Duodenal mucosa (tissue), 2 donors: ENCODE results near the gene C14orf180.

Experiments
- H3K27ac ChIP-seq: one replicate; pipeline ENCODE4 v1.7.0; 2013; ENCODE audit warnings: low read depth, low read length
- H3K27me3 ChIP-seq, 2 donors: one replicate each; pipeline ENCODE4 v1.7.0; 2013; ENCODE audit warnings: low read length in 2 of 2, control low read depth in 1 of 2; ENCODE audit not compliant: insufficient read depth in 2 of 2, control insufficient read depth in 1 of 2
- H3K36me3 ChIP-seq, 2 donors: one replicate each; pipeline ENCODE4 v1.7.0; 2013; ENCODE audit warnings: low read length in 2 of 2, control low read depth in 1 of 2; ENCODE audit not compliant: insufficient read depth in 2 of 2, control insufficient read depth in 1 of 2
- H3K4me1 ChIP-seq, 2 donors: one replicate each; pipeline ENCODE4 v1.7.0; 2013; ENCODE audit warnings: low read length in 2 of 2, control low read depth in 1 of 2; ENCODE audit not compliant: insufficient read depth in 2 of 2, control insufficient read depth in 1 of 2
- H3K4me3 ChIP-seq, 2 donors: one replicate each; pipeline ENCODE4 v1.7.0; 2013; ENCODE audit warnings: low read length in 2 of 2, low read depth in 1 of 2
- H3K9ac ChIP-seq, 2 donors: one replicate each; pipeline ENCODE4 v1.7.0; 2013; ENCODE audit warnings: low read length in 2 of 2, low read depth in 1 of 2
- H3K9me3 ChIP-seq, 2 donors: one replicate each; pipeline ENCODE4 v1.7.0; 2013; ENCODE audit warnings: low read length in 2 of 2, control low read depth in 1 of 2; ENCODE audit not compliant: control insufficient read depth in 1 of 2

The C14orf180 gene

GRCh38 chr14:104550340-104550860, 29.2 kb upstream of the C14orf180 start:
- H3K36me3 ChIP-seq = no peaks in the 10 kb centered on the region
- H3K27me3 ChIP-seq = peaks cover 5 to 8% of the 10 kb centered on the region in 2 donors
- H3K9me3 ChIP-seq = peaks cover 0 to 2% of the 10 kb centered on the region in 2 donors
- H3K27ac ChIP-seq = no peak overlapping the region
- no peaks in the 10 kb centered on the region for H3K4me1 ChIP-seq
- H3K4me3 ChIP-seq = no peak overlapping the region
- no peak overlapping the region for H3K9ac ChIP-seq

GRCh38 chr14:104550861-104551728, 28.5 kb upstream of the C14orf180 start:
- Histone ChIP-seq H3K27ac (no peak overlapping the region), H3K27me3 (peaks cover under 1 to 2% of the 10 kb centered on the region in 2 donors), H3K4me1 (no peaks in the 10 kb centered on the region), H3K36me3 (no peaks in the 10 kb centered on the region), H3K9ac (no peak overlapping the region), H3K9me3 (peaks cover 0 to 2% of the 10 kb centered on the region in 2 donors), H3K4me3 (no peak overlapping the region)

- H3K9ac ChIP-seq = no peak overlapping the region
- H3K36me3 ChIP-seq = no peaks in the 10 kb centered on the region
- no peaks in the 10 kb centered on the region for H3K4me1 ChIP-seq
- H3K27ac ChIP-seq = no peak overlapping the region
- H3K27me3 ChIP-seq = no peaks in the 10 kb centered on the region
- no peak overlapping the region for H3K4me3 ChIP-seq
- peaks cover 0 to 2% of the 10 kb centered on the region in 2 donors for H3K9me3 ChIP-seq
Measured at GRCh38 chr14:104551851-104552737, 27.5 kb upstream of the C14orf180 start.

GRCh38 chr14:104552738-104553125, 26.8 kb upstream of the C14orf180 start:
- no peaks in the 10 kb centered on the region for H3K4me1 ChIP-seq
- H3K36me3 ChIP-seq = no peaks in the 10 kb centered on the region
- peaks cover 0 to 2% of the 10 kb centered on the region in 2 donors for H3K9me3 ChIP-seq
- no peak overlapping the region for H3K4me3 ChIP-seq
- no peak overlapping the region for H3K9ac ChIP-seq
- no peaks in the 10 kb centered on the region for H3K27me3 ChIP-seq
- no peak overlapping the region for H3K27ac ChIP-seq

GRCh38 chr14:104553166-104554087, 26.1 kb upstream of the C14orf180 start:
- Histone ChIP-seq H3K27ac (no peak overlapping the region), H3K9ac (no peak overlapping the region), H3K27me3 (no peaks in the 10 kb centered on the region), H3K36me3 (no peaks in the 10 kb centered on the region), H3K9me3 (peaks cover 0 to 2% of the 10 kb centered on the region in 2 donors), H3K4me1 (no peaks in the 10 kb centered on the region), H3K4me3 (no peak overlapping the region)

GRCh38 chr14:104554088-104554607, 25.4 kb upstream of the C14orf180 start:
- H3K27ac ChIP-seq = no peak overlapping the region
- no peaks in the 10 kb centered on the region for H3K27me3 ChIP-seq
- H3K36me3 ChIP-seq = no peaks in the 10 kb centered on the region
- H3K9me3 ChIP-seq = peaks cover 0 to 2% of the 10 kb centered on the region in 2 donors
- H3K9ac ChIP-seq = no peak overlapping the region
- H3K4me1 ChIP-seq = no peaks in the 10 kb centered on the region
- H3K4me3 ChIP-seq = no peak overlapping the region

GRCh38 chr14:104554608-104555429, 24.7 kb upstream of the C14orf180 start:
- H3K9me3 ChIP-seq = peaks cover 0 to 2% of the 10 kb centered on the region in 2 donors
- no peaks in the 10 kb centered on the region for H3K4me1 ChIP-seq
- no peaks in the 10 kb centered on the region for H3K27me3 ChIP-seq
- no peak overlapping the region for H3K9ac ChIP-seq
- no peak overlapping the region for H3K27ac ChIP-seq
- no peak overlapping the region for H3K4me3 ChIP-seq
- H3K36me3 ChIP-seq = no peaks in the 10 kb centered on the region

GRCh38 chr14:104555430-104556255, 23.9 kb upstream of the C14orf180 start:
- H3K4me1 ChIP-seq = no peaks in the 10 kb centered on the region
- no peak overlapping the region for H3K4me3 ChIP-seq
- no peak overlapping the region for H3K27ac ChIP-seq
- H3K9me3 ChIP-seq = no peaks in the 10 kb centered on the region
- no peak overlapping the region for H3K9ac ChIP-seq
- no peaks in the 10 kb centered on the region for H3K27me3 ChIP-seq
- no peaks in the 10 kb centered on the region for H3K36me3 ChIP-seq
